ENCODE measurements around the gene MYH1.

The MYH1 gene

DNA sequence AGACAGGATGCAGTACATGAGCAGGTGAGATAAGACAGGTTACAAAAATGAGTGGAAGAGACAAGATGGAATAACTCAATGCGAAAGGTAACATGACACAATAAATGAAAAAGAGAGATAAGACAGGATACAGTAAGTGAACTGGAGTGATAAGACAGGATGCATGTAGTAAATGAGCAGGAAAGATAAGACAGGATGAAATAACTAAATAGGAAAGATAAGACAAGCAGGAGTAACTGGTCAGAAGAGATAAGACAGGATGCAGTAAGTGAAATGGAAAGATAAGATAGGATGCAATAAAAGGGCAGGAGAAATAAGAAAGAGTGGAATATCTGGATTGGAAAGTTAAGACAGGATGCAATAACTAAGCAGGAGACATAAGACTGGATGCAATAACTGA is 40.6 kb downstream of the MYH1 start:
- no peak for DNase-seq (ENCODE audit: low read depth)

DNA sequence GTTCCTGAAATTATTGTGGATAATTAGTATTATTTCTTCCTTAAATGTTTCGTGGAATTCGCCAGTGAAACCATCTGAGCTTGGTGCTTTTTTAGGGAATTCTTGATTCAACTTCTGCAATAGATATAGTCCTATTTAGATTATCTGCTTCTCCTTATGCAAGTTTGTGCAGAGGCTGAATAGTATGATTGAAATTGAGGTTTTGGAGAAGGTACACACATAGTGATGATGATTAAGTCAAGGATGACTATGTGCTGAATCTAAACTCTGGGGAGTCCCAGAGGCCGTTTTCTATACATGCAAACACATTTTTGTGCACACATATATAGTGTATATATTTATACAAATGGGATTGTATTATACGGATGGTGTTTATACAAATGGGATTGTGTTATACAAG is 43.8 kb downstream of the MYH1 start:
- no peak for DNase-seq (ENCODE audit: low read depth)

DNA sequence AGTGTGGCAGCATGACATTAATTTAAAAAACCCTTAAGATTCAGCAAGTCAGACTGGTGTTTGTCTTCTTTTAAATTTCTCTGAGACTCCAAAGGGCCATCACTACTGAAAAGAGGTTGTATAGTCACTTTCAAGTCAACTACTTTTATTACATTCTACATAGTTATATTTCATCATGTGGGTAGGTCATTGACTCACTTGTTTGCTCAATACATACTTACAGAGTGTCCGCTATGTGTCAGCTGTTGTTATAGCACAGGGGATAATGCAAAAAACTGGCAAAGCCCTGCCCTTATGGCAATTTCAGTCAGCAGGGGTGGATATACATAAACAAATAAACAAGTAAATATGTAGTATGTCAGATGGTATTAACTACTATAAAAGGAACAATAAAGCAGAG is 46.5 kb downstream of the MYH1 start:
- DNase-seq (ENCODE audit: low read depth), result no peak

DNA sequence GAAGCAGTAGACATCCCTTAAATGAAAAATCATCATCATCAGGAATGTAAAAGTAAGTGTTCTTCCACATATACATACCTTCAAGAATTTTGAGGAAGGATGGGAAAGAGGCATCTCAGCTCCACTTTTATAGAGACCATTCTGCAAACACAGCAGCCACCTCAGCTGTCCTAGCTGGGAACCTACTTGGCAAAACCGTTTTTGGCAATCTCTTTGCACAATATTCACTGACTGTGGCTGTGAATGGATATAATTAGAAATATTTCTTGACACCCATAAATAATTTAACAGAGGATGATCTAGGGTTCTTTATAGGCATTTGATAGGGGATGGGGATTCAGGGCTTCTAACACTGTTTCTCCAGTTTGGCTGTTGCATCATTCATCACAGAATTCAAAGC is 48.9 kb downstream of the MYH1 start, which contains the start of gene MYH4:
Gene MYH4 (minus strand): TSS at position 101 of the 400 bp plus-strand sequence. CDS start 2,814 bp downstream, outside the sequence.
- no peak for DNase-seq (ENCODE audit: low read depth)

DNA sequence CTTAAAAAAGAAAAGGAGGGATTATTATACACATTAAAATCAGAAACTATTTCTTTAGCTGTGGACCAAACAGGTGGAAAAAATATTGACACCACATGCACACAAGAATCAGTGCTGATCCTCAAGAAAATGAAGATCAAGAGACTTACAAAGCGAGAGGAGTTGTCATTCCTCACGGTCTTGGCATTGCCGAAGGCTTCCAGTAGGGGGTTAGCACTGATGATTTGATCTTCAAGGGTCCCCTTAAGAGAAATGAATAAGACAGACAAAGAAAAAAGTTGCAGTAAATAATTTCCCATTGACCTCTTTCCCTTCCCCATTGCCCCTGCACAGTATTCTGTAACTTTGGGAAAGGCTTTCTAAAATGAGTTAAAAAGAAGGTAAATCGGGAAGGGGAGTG is 54.9 kb downstream of the MYH1 start:
- no peak for DNase-seq (ENCODE audit: low read depth)

DNA sequence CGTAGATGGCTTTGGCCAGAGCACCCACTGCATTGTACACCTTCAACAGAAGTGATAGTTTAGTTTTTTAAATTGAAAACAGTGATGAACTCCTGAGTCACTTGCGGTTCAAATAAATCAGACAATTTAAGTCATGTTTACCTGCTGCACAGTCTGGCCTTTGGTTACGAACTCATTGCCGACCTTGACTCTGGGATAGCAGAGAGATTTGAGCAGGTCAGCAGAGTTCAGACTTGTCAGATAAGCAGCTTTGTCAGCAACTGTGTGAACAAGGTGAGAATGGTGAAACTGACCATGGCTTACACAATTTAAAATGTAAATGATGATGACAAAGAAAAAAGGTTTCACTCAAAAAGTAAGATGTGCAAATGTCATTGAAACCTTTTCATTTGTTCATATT is 58.3 kb downstream of the MYH1 start:
- DNase-seq (ENCODE audit: low read depth), result no peak

DNA sequence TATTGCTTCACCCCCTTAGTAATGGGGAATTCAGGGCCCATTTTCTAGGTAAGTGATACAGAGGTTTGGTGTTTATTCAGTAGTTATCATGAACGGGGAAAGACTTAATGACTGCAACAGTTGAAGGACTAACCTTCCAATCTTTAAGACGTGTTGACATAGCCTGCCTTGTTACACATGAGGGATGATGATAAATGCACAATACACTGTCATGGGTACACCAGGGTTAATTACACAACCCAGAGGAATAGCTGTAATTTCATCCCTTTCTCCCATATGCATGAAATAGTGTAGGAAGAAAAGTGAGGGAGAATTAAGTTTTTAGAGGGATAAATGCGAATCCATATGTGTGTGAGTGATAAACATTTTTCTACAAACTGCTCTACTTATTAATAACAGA is 59.6 kb downstream of the MYH1 start:
- no peak for DNase-seq (ENCODE audit: low read depth)

DNA sequence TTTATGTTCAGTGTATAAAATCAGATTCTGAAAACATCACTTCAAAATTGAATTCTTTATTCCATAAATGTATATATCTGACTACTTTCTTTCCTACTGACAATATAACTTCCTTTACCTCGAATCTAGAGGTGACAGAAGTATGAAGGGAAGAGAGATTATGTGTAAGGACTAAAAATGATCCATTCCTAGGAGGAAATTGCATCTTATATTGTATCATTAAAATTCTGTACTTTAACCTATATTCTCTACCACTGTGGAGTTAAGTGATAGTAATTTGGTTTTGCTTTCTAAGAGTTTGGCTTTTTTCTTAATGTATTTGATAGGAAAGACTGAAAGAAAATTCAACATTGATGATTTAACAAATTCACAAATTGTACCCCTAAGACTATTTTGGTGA is 60.4 kb downstream of the MYH1 start:
- no peak for DNase-seq (ENCODE audit: low read depth)

DNA sequence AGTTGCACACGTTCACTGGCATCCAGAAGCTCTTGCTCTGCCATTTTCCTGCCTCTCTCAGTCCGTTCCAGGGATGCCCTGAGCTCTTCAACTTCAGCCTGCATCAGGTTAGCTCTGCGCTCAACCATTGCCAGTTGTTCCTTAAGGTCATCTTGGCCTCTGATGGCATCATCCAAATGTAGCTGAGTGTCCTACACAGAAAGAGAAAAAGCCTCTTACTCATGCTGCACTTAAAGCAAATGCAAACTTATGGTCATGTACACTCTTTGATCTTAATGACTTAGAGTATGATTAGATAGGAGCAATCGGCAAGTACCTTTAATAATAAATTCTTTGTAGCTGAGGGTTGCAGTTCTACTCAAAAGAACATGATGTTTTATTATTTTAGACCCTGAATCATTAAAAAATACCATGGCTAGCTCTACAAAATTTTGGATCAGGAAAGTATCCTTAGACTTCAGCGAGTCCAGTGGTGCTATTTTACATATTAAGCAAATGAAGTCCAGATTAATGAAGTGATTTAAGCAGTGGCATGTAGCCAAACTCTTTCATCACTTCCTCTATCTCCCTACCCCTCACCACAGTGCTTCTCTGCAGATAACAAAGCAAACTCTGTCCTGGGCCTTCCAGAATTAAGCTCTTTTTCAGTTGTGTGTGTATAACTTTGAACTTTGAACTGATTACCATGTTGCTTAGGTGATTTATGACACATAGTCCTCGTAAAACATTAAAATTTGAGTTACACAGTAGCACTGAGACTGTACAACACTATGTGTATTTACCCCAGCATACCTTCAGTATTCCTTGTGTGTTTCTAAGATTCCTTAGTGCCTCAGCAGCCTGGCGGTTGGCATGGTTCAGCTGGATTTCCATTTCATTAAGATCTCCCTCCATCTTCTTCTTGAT is 71.1 kb downstream of the MYH1 start:
- DNase-seq (ENCODE audit: low read depth), result no peak

Measured in activated T-helper 1 cell treated with Interleukin-2 at 50 U/mL for 16 hours (primary cell).